GM23338 (cell line): Measurements from ENCODE around the gene ADGRG7. TPM values are rescaled to one million over a fixed set of nuclear protein-coding genes. Genes with fewer than 3 reads are reported as not detected.

ENCODE experiments used
- polyA plus RNA-seq: library from polyadenylated mRNA; unstranded; fragments of >200 nt; fragmentation: Nextera tagmentation; extraction: Ambion mirVana; gene quantifications from 2 replicates; pipeline ENCODE4 v1.2.1, GENCODE V29; 2016
- small RNA-seq: library from RNA; depleted of rRNA; stranded (forward); fragments of <200 nt; gene quantifications from one replicate; pipeline ENCODE3, GENCODE V24; 2014; ENCODE audit warnings: low replicate concordance
- total RNA-seq: library from RNA; depleted of rRNA; stranded (reverse); fragments of >200 nt; shearing (Covaris generic); gene quantifications from 2 replicates; pipeline ENCODE4 v1.2.3, GENCODE V29; 2014; rRNA removed

ADGRG7 gene
- total and polyA plus RNA-seq, 2 experiments from 2014 or later, result not detected

Small RNA genes lying within 50 kb of the gene (small RNA-seq; reads per million reads assigned to genes)
- not detected for gene RF00322

Other genes with a start within 250 kb of the ADGRG7 start
- 66.8 and 67.5 TPM in 2 replicates for gene TOMM70, start 208.5 kb upstream of the ADGRG7 start, total RNA-seq
- gene TOMM70, start 208.5 kb upstream of the ADGRG7 start, polyA plus RNA-seq, result 26.5 and 29.5 TPM in 2 replicates
- 5.3 and 6.7 TPM in 2 replicates for gene LNP1, start 208.1 kb upstream of the ADGRG7 start, total RNA-seq
- gene LNP1, start 208.1 kb upstream of the ADGRG7 start, polyA plus RNA-seq, result 3.8 and 4.7 TPM in 2 replicates
- gene TMEM45A, start 117.0 kb upstream of the ADGRG7 start, total RNA-seq, result 6.5 and 7.0 TPM in 2 replicates
- 11.1 and 12.7 TPM in 2 replicates for gene TMEM45A, start 117.0 kb upstream of the ADGRG7 start, polyA plus RNA-seq
- 86.4 and 88.5 TPM in 2 replicates for gene TFG, start 99.9 kb downstream of the ADGRG7 start, total RNA-seq
- gene TFG, start 99.9 kb downstream of the ADGRG7 start, polyA plus RNA-seq, result 83.5 and 87.6 TPM in 2 replicates